ENCODE data around the gene UNC93A.
A peak's percentile ranks its signal among the peaks of the same experiment; 100 is the strongest.
"Not testable (repeated sequence)": the region's sequence is repeated elsewhere in the genome, so short reads cannot be mapped to it uniquely, and the experiment has no call there.

Gene UNC93A

DNA sequence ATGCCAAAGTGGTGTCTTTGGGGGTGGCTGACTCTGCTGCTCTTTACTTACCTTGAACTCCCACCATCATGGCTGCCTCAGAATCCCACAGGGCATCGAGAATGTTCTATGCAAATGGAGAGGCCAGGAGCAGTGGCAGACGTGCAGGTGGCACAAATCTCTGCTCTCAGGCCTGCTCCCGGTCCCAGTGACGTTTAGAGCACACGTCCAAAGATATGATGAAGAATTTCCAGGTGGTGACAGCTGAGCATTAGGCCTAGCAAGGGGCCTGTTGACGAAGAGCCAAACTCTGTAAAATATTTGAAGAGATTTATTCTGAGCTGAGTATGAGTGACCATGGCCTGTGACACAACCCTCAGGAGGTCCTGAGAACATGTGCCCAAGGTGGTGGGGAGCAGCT is 19.0 kb upstream of the UNC93A start:
- DNase-seq: no peak

DNA sequence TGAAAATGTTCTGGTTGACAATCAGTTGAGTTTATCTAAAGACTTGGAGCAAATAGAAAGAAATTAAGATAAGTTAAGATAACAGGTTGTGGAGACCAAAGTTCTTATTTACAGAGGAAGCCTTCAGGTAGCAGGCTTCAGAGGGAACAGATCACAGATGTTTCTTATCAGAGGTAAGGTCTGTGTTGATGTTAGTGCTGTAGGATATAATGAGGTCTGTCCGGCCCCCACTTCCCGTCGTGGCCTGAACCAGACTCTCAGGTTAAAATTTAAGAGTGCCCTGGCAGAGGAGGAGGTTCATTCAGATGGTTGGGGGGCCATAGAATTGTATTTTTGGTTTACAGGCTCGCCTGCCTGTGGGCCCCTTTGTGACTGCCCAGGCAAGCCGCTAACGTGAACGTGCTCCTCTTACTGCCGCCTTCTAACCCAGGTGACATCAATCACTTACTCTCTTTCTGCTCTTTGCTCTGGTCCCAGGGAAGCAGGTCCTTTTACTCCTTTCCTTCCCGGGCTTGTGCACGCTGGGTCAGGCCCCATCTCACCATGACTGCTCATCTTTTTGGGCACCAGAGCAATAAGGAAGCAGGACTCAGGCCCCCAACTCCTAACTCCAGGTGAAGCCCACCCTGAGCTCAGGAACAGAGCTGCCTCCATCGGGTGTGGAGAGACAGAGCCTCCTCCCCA is 18.3 kb upstream of the UNC93A start:
- no peak for DNase-seq

DNA sequence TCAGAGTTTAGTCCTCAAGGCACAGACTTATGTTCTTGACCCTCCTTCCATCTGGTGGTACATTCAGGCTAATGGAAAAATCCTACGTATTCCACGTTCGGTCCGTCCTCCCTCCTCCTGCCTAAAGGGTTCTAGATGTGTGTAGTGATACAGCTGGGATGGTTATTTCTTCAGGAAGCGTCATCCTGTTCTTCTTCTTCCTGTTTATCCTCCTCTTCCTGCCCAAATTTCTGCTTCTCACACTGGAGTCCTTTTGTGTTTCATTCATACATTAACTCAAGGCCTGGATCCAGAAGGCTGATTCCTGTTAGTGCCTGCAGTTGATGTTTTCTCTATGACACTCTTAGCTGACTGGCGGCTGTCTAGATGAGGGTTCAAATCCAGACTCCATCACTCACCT is 16.8 kb upstream of the UNC93A start:
- DNase-seq: no peak

DNA sequence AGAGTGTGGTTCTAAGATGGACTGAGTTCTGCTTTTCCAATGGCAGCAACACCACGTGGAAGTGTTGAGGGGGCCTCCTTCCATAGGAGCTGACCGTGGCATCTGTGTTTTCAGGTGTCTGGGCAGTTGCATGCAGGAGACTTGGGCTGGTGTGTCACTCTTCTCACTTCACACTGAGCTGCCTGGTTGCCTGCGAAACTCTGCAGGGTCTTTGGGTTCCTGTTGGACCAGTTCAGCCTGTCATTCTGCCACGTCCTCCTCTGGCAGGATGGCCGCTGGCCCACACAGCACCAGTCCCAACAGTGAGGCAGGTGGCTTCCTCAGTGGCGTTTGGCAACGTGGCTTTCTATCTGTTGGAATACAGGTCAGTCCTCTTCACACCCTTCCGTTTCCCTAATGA is 16.1 kb upstream of the UNC93A start:
- DNase-seq: no peak

DNA sequence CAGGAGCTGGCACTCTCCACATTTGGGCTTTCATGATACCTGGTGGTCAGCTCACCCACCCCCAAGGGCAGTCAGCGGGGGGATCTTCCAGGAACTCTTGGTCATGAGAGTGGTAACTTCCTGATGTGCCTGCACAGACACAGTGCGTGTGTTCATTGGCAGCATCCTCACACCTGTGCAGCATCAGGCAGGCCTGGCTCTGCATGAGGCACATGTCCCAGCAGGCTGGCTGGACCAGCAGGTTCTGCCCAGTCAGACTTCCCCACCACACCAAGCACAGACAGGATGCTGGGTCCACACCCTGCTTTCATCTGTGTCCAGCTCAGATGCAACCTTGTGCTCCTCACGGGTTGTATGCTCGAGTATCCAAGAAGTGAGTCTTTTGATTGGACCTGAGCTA is 15.7 kb upstream of the UNC93A start:
- no peak for DNase-seq

DNA sequence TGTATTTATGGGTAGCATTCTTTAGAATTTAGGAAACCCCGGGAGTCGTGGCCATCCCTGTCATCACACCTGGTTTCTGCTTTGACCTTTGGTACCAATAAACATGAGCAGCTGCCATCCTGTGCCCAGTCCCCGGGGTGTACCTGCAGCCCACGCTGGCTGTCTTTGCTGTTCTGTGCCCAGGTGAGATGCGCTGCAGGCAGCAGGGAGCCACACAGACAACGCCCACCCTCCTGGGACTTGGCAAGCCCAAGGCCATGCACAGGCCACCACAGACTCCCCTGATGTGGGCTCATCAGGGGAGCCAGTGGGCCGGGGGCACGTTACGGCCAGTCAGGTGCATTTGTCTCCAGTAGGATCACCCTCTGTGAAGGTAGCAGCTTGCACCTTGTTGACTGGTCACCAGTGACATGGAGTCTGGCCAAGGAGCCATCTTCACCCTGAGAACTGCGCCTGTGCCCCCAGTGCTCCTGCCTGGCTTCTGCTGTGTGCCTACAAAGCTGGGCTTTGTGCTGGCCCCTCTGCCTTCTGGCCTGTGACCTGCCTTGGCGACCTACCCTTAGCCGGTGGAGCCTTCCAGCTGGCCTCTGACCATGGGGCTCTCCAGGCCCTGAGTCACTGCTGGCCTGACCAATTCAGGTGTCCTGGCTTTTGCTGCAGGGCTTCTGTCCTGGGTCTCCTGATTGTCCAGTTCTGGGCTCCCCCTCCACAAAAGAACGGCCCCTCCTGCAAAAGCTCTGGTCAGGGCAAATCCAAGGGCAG is 14.2 kb upstream of the UNC93A start:
- DNase-seq: no peak

DNA sequence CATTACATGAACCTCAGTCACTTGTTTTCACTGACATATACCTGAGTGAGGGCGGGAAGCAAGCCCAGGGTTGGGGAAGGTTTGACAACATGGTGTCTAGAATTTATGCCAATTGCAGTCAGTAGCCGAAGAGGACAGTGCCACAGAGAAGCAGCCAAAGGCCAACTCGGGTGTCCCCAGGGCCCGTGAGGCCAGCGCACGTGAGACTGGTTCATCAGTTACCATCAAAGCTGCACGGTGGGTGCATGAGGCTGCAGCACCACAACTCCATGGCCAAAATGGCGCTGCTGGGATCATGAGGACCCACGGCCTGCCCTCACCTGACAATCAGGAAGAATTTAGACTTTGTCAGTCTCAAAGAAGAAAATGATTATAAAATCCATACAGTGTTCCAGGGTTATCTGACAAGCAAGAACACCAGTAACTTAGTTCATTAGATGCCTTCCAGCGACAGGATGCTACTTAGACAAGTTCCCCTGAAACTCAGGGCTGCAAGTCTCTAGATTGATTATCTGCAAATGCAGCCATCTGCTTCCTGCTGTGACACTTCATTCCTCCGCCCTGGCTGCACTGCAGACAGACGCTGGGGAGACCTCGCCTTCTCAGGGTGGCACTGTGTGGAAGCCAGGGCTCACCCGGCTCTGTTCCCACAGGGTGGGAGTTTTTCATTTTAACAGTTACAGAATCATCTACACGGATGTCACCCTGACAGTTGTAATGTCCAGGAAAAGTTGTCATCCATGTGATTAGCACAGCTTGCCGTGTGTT is 12.8 kb upstream of the UNC93A start:
- not testable (repeated sequence) for DNase-seq

DNA sequence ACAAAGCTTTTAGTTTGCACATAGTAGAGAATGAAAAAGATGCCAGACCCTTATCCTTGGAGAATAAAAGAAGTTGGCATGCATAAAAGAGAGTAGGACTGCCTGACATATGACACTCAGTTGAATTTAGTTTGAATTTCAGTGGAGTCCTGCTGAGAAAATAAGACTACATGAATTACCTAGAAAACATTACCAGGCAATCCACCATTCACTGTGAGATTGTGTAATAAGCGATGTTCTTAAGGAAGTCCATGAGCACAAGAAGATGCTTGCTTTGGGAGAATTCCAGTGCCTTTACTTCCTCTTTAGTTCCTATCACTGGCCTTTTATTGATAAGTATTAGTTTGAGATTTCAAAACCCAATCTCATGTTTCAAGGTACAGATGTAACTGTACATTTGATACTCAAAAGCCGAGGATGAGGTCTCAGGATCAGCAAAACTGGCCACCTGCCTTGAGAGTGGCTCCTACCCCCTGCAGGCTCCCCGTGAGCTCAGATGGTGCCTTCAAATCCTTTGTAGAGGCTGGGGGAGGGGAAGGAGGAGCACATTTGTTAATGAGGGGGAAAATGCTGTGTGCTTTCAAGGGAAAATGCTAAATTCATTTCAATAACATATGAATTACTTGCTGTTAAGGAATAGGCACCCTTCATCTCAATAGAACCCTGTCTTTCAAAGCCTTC is 11.2 kb upstream of the UNC93A start:
- no peak for DNase-seq

DNA sequence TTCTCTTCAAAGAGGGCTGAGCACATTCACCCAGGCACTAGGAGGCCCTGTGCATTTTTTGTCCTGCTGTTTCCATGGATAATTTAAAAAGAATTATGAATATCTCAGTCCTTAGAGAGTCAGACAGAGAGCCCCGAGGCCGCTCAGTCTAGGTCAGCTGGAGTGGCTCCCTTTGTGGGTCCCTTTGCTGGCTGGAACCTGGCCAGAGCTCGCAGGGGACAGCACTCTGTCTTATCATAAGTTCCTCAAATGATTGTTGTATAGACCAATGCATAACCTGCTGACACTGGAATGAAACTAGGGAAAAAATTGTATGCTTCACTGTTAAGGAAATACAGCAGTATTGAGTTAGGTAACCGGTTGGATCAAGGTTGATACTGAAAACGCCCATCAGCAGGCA is 10.6 kb upstream of the UNC93A start:
- DNase-seq: not testable (repeated sequence)

DNA sequence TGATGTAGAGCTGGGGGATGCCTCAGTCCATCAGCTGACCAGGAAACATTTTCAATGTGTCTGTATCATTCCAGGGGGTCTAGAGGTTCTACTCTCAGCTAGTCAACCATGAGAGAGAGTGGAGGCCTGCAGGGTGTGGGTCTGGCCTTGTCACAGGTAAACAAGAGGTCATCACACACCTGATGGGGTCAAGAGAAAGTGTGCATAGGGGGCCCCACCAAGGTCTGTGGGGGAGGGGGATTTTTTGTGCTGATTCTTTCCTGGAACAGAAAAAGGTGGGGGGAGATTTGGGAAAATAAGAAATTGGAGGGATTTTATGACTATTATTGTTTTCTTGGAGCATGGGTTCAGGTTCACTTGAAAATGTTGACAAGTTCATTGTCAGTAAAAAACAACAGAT is 8.9 kb upstream of the UNC93A start:
- DNase-seq: no peak

DNA sequence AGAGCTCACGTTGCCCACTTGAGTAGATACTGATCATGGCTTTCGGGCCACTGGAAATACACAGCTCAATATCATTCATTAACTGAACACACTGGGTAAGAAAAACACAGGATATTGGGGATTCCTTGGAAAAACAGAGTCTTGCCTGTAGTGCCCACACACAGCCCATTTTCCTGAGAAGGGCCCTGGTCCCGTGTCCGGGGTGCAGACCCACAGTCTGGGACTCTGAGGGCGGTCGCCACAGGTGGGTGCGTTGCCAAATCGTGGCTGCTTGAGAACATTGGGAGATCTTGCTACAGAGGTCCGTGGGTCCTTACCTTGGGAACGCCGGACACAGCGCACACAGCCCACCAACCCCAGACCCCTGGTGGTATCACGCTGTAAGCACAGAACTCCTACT is 6.5 kb upstream of the UNC93A start:
- DNase-seq: not testable (repeated sequence)

DNA sequence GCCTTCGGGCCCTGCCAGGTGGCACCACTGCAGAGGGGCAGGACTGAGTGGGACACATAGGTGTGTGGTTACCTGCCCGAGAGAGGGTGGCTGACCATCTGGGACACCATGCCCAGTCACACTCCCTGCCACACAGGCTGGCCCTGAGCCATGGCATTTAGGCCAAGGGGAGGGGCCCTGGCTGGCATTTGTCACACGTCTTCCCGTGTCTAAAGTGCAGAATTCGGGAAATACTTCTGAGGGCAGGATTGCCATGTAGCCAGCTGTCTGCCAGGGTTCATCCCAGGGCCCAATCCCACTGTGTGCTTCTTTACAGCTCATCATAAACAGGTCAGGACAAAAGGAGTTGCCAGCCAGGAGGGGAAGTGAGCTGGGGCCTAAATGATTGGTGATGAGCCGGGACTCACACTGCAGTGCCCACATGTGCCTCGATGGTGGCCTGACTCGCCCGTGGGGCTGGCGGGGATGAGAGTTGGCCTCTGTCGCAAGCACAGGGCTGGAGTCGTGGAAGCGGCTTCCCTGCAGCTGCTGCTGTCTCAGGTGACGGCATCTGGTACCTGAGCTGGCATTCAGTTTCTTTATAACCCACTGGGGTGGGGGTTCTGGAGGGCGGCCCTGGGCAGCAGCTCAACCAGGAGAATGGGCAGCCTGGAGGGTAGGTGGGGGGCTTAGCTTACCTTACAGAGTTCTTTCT is 5.9 kb upstream of the UNC93A start:
- DNase-seq: no peak

DNA sequence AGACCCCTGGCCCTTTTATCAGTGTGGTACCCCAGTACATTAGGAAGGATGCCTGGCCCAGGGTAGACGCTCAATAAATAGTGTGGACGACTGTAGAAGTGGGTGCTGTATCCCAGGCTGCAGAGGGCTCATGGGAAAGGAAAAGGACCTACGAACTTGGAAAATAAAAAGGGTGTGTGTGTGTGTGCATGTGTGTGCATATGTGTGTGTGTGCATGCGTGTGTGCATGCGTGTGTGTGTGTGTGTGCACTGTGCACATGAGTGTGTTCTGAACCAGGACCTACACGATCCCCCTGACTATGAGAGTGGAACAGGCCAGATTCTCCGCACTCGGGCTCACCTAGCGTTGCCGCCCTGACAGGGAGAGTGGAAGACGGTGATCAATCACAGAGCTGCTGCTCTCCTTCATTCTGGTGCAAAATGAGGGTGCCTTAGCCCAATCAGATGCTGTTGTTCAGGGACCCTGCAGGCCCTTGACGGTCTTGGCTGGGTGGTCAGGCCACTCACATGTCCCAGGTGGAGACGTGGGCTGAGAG is 3.5 kb upstream of the UNC93A start:
- no peak for DNase-seq

DNA sequence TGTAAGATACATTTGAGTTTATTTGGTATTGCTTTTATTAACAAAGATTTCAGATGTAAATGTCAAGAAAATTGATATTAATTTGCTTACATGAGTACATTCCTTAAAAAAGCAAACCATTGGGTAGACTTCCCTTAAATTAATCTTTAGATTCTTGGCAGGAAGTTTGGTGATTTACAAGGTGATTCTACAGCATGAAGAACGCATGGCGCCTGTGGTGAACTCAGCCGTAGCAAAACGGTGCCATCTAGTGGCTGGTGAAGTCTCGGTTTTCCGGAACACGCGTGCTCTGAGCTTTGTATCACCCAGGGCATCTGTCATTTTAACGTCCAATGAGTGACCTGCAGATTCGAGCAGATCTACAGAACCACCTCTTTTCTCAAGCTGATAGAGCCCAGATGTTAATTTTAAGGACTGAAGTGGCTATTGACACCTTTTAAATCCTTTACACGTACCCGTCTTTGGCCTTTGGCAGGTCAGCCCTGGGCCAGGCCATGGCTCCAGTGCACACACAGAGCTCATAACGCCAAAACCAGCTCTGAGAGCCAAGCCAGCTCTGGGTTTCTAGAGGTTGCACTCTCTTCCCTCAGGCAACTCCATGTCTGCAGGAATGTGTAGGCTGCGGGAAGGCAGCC is 2.4 kb upstream of the UNC93A start:
- DNase-seq: peak; percentile 13

DNA sequence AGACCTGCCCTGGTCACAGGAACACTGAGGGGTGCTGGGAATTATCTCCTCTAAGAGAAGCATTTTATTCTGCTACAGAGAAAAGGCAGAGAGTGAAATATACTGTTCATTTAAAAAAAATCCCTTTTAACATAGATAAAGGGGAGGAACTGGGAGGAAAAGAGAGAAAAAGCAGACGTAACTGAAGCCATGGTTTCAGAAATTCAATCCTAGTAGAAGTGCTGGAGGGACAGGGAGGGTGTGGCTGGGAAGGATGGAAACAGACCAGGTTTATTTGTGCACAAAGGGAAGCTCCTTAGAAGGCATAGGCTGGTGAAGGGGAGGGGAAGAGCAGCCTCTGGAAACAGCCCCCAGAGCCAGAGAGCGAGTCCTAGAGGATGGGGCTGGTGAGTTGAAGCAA is 1.8 kb upstream of the UNC93A start:
- DNase-seq: not testable (repeated sequence)

DNA sequence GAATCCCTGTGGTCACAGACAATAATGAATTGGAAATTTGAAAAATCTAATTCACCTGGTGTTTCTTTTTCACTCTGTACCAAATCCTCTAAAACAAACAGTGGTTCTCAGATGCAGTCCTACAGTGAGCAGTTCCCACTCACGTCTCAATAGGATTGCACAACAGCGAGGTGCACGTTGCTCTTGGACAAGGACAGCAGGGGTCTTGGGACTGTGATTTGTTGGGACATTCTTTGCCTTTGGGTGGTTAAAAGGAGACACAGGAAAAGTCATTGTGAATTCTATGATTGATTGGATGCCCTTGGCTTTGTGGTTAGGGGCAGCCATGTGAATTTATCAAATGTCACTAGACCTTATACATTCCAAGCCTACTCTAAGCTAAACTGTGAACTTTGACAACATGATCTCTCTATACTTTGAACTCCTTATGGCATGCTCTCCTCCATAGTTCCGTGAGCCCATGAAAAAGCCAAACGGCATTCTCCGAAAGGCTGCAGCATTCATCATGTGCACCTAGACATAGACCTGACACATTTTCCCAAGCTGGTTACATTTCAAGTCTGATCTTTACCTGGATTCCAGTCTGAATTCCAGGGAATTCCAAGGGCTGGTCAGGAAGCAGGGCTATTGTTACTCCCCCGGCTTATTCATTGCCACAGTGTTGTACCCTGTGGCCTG is 647 bp downstream of the UNC93A start:
- DNase-seq: no peak

DNA sequence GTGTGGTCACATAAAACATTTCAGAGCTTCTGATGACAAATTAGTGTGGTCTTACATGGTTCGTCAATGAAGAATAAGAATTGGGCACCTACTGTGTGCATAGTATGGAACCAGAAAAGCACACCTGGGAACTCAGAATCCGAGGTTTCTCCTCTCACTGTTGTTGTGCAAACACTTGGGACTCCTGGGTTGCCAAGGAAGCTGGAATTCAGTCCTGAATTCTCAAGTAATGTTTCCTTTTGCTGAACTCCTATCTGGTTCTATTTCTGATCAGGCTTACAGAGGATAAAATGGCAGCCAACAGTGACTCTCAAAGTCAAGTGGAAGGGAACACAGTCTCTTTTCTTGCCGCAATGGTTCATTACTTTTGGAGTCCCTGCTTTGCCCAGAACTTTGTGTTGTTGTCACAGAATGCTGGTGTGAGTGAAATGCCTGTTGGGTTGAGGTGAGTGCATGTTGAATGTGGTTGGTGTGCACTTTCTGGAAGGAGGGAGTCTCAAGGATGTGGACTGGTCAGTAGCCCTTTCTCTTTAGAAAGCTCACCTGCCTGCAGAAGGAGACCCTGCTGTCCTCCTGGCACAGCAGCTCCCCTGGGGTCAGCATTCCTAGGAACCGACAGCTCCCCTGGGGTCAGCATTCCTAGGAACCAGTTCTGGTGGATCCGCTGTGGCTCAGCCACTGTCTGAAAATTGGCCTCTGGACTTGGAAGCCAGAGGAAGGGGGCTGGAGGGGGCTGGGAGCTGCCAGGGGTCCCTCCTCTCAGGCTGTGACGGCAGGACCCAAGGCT is 1.4 kb downstream of the UNC93A start:
- DNase-seq: no peak

DNA sequence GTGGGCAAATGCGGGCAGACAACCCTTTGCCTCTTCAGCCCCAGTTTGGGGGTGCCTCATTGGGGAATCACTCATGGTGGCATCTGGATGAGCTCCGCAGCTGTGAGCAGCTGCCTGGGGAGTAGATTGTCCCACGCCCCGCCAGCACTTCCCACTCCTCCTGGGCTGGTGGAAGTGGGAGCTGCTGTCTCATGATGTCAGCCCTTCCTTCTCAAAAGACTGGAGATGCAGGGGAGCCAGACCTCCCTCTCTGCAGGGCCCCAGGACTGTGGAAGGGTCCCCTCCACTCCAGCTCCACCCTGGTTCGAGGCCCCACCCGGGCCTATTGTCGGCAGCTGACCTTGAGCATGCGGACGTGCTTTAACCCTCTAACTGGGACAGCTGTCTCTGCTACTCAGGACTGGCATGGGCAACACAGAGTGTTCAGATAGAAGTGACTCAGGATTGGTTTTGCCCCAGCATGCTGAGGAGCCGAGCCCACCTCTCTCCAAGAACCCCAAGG is 2.0 kb downstream of the UNC93A start:
- no peak for DNase-seq

DNA sequence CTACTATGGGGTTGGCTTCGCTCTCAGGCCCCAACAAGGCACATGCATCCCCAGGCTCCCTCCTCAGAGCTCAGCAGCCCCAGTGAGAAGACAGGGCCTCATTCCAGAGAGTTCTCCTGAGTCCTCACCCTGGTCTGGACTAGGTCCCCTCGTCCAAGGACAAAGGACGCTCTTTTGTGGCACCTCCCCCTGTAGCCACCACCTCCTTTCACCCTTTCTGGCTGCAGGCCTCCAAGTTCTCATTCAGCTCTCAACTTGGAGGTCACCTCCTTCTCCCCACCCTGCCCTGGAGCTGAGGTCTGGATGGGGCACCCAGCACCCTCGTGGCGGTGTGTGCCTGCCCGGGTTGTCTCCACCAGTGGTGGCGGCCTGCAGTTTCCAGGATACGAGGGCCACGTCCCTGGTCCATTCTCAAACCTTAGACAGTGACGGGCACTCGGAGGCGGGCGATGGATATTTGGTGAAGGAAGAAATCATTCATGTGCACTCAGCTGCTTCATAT is 2.5 kb downstream of the UNC93A start:
- DNase-seq: no peak

DNA sequence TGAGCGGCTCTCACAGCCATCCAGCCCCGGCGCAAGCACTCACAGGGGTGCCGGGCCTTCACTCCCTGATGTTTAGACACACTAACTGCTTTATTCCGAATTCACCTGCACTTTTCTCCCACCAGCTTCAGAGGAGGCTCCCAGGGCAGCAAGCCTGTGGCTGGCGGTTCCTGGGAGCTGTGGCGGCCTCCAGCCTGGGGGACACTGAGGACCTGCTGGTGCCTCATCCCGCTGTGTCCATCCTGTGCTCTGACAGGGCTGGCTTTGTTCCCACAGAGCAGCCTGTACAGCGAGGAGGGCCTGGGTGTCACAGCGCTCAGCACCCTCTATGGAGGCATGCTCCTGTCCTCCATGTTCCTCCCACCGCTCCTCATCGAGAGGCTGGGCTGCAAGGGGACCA is 3.1 kb downstream of the UNC93A start:
- DNase-seq: no peak

Data from fibroblast of upper back skin (primary cell).